Fibroblast of skin of back (primary cell): ENCODE results near the gene TTC28.
"Not testable (repeated sequence)": the region's sequence is repeated elsewhere in the genome, so short reads cannot be mapped to it uniquely, and the experiment has no call there.

Experiments
- DNase-seq: peaks from one replicate; pipeline ENCODE4 v3.0.0-alpha.2; 2013

The TTC28 gene

GRCh38 chr22:28220626-28221363, 458.8 kb downstream of the TTC28 start:
- no peak for DNase-seq

- DNase-seq, result no peak
These were observed 462.4 kb downstream of the TTC28 start for GRCh38 chr22:28217277-28217676.

- DNase-seq, result not testable (repeated sequence)
These were observed 464.9 kb downstream of the TTC28 start for GRCh38 chr22:28214750-28215149.

GRCh38 chr22:28209457-28209856, 470.2 kb downstream of the TTC28 start:
- not testable (repeated sequence) for DNase-seq

GRCh38 chr22:28208787-28209186, 470.9 kb downstream of the TTC28 start:
- DNase-seq, result no peak

- DNase-seq, result no peak
These were observed 471.6 kb downstream of the TTC28 start for GRCh38 chr22:28208036-28208435.

- peak; percentile 53 for DNase-seq
These were observed 472.2 kb downstream of the TTC28 start for GRCh38 chr22:28207281-28208030.

- DNase-seq, result no peak
These were observed 473.7 kb downstream of the TTC28 start for GRCh38 chr22:28205926-28206325.

- DNase-seq, result no peak
These were observed 475.3 kb downstream of the TTC28 start for GRCh38 chr22:28204382-28204781.

GRCh38 chr22:28203286-28203685, 476.4 kb downstream of the TTC28 start:
- no peak for DNase-seq

- DNase-seq, result no peak
These were observed 480.9 kb downstream of the TTC28 start for GRCh38 chr22:28198692-28199091.

GRCh38 chr22:28191571-28191970, 488.1 kb downstream of the TTC28 start:
- not testable (repeated sequence) for DNase-seq

GRCh38 chr22:28188178-28188879, 491.3 kb downstream of the TTC28 start:
- no peak for DNase-seq

GRCh38 chr22:28187612-28188011, 492.0 kb downstream of the TTC28 start:
- DNase-seq, result no peak

- no peak for DNase-seq
These were observed 493.0 kb downstream of the TTC28 start for GRCh38 chr22:28186641-28187040.

- no peak for DNase-seq
These were observed 494.5 kb downstream of the TTC28 start for GRCh38 chr22:28185130-28185529.

- no peak for DNase-seq
These were observed 496.4 kb downstream of the TTC28 start for GRCh38 chr22:28183078-28183860.

- DNase-seq, result peak; percentile 72
These were observed 498.6 kb downstream of the TTC28 start for GRCh38 chr22:28180804-28181731.

GRCh38 chr22:28179392-28179791, 500.2 kb downstream of the TTC28 start:
- no peak for DNase-seq

GRCh38 chr22:28175730-28176492, 503.7 kb downstream of the TTC28 start:
- no peak for DNase-seq

- no peak for DNase-seq
These were observed 505.1 kb downstream of the TTC28 start for GRCh38 chr22:28174509-28174908.
